Smooth muscle cell (in vitro differentiated cells): ENCODE data around the gene ENG. TPM values are rescaled to one million over a fixed set of nuclear protein-coding genes. Genes with fewer than 3 reads are reported as not detected.
A peak's percentile ranks its signal among the peaks of the same experiment; 100 is the strongest.
"Not testable (repeated sequence)": the region's sequence is repeated elsewhere in the genome, so short reads cannot be mapped to it uniquely, and the experiment has no call there.

Experiments
- DNase-seq: peaks from one replicate; lab custom pipeline; 2025; ENCODE audit not compliant: unreplicated experiment; lab: John Stamatoyannopoulos, UW
- H2AFZ ChIP-seq: fragments of 200-600 bp; sonication (generic); 2 replicates; pipeline ENCODE4 v1.6.0; 2016; ENCODE audit warnings: antibody characterized with exemption, low read depth, mild to moderate bottlenecking
- H3F3A ChIP-seq: fragments of 200-600 bp; sonication (generic); 2 replicates; pipeline ENCODE4 v1.6.0; 2017; ENCODE audit warnings: antibody characterized with exemption, low read depth
- H3K27ac ChIP-seq: fragments of 200-600 bp; sonication (generic); 2 replicates; pipeline ENCODE4 v1.5.1; 2016; ENCODE audit warnings: low read depth, mild to moderate bottlenecking
- H3K27me3 ChIP-seq: fragments of 200-600 bp; sonication (generic); 2 replicates; pipeline ENCODE4 v1.6.1; 2016; ENCODE audit warnings: low read depth, mild to moderate bottlenecking
- H3K36me3 ChIP-seq: fragments of 200-600 bp; sonication (generic); 2 replicates; pipeline ENCODE4 v1.5.1; 2016; ENCODE audit warnings: low read depth
- H3K4me1 ChIP-seq: fragments of 200-600 bp; sonication (generic); 2 replicates; pipeline ENCODE4 v1.5.1; 2016; ENCODE audit warnings: low read depth
- H3K4me2 ChIP-seq: fragments of 200-600 bp; sonication (generic); 2 replicates; pipeline ENCODE4 v1.6.0; 2016; ENCODE audit warnings: mild to moderate bottlenecking
- H3K4me3 ChIP-seq: fragments of 200-600 bp; sonication (generic); 2 replicates; pipeline ENCODE4 v1.5.1; 2016; ENCODE audit warnings: mild to moderate bottlenecking
- H3K79me2 ChIP-seq: fragments of 200-600 bp; sonication (generic); 2 replicates; pipeline ENCODE4 v1.6.0; 2016; ENCODE audit warnings: low read depth, mild to moderate bottlenecking
- H3K9ac ChIP-seq: fragments of 200-600 bp; sonication (generic); 2 replicates; pipeline ENCODE4 v1.6.0; 2016; ENCODE audit warnings: low read depth
- H3K9me3 ChIP-seq: fragments of 200-600 bp; sonication (generic); replicated peaks from 2 replicates; pipeline ENCODE4 v1.5.1; 2016; ENCODE audit warnings: low read depth
- H4K20me1 ChIP-seq: fragments of 200-600 bp; sonication (generic); 2 replicates; pipeline ENCODE4 v1.6.0; 2016; ENCODE audit warnings: low read depth
- WGBS: methylation state at CpG from one replicate; pipeline ENCODE4 v1.1.7; 2016; ENCODE audit warnings: low lambda C conversion rate; 5-methylcytosine and 5-hydroxymethylcytosine counted together
- polyA plus RNA-seq: library from polyadenylated mRNA; unstranded; fragments of >200 nt; fragmentation: Nextera tagmentation; extraction: Ambion mirVana; gene quantifications from 2 replicates; pipeline ENCODE4 v1.2.1, GENCODE V29; 2016
- total RNA-seq: library from RNA; depleted of rRNA; stranded (reverse); fragments of >200 nt; gene quantifications from 2 replicates; pipeline ENCODE4 v1.2.3, GENCODE V29; 2014
- TF ChIP-seq, protein P1 (sequence below): fragments of 200-600 bp; sonication (generic); IDR thresholded peaks from 2 replicates; pipeline ENCODE4 v1.5.1; 2017; ENCODE audit warnings: borderline replicate concordance, mild to moderate bottlenecking, antibody characterized with exemption; ENCODE audit not compliant: insufficient read depth, poor library complexity, severe bottlenecking

The ENG gene
- total and polyA plus RNA-seq, 2 experiments from 2014 or later = 12.6 to 54.1 TPM

DNA sequence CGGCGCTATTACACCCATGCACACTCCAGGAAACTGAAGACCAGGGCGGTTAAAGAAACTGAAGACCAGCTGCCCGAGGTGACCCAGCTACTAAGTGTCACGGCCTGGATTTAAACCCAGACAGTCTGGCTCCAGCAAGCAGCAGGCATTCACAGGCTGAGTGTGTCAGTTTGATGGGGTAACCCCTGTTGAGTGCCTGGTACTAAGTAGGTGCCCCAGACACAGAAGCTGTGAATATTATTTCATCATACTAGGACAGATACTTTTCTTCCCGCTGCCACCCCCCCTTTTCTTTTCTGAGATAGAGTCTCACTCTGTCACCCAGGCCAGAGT, 7.3 kb downstream of the ENG start:
- no peak overlapping the region for H2AFZ ChIP-seq

DNA sequence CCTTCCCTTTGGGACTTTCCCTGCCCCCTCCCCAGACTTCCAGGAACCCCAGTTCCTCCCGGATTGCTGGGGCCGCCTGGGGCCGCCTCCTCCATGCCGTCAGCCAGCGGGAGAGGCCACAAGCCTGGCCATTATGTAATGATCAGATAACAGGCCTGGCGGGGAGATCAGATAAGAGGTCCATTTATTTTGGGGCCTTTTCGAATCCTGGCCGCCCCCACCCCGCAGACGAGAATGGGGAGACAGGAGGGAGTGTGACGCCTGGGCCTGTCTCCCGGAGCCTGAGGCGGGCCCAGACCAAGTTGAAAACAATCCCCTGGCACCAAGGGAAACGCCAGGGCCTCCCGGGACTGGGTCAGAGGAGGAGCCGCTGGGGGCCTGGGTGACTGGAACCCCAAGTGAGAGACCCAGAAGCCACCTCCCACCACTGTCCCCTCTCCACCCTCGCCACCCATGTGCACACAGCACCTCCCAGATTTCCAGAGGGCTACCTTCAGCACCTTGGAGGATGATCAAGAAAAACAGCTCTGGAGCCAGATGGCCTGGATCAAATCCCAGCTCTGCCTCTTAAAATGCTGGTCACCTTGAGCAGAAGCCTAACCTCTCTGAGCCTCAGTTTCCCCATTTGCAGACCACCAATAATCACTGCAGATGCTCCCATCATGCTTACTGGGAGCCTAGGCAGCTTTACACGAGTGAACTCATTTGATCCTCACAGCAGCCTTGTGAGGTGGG, 7.8 kb downstream of the ENG start:
- Histone ChIP-seq H3K4me3 (no peak overlapping the region), H3F3A (no peaks in the 10 kb centered on the region), H3K27ac (peak overlapping the region; percentile 48), H3K9me3 (no peaks in the 10 kb centered on the region), H3K27me3 (no peaks in the 10 kb centered on the region), H3K79me2 (no peaks in the 10 kb centered on the region), H3K4me2 (peak overlapping the region; percentile 37), H3K4me1 (no peaks in the 10 kb centered on the region), H3K36me3 (no peaks in the 10 kb centered on the region), H2AFZ (no peak overlapping the region), H3K9ac (no peak overlapping the region), H4K20me1 (no peaks in the 10 kb centered on the region)
- no peak for DNase-seq
- 53% methylated on average over 18 of the region's 18 CpGs for WGBS
- TF ChIP-seq, protein P1, sequence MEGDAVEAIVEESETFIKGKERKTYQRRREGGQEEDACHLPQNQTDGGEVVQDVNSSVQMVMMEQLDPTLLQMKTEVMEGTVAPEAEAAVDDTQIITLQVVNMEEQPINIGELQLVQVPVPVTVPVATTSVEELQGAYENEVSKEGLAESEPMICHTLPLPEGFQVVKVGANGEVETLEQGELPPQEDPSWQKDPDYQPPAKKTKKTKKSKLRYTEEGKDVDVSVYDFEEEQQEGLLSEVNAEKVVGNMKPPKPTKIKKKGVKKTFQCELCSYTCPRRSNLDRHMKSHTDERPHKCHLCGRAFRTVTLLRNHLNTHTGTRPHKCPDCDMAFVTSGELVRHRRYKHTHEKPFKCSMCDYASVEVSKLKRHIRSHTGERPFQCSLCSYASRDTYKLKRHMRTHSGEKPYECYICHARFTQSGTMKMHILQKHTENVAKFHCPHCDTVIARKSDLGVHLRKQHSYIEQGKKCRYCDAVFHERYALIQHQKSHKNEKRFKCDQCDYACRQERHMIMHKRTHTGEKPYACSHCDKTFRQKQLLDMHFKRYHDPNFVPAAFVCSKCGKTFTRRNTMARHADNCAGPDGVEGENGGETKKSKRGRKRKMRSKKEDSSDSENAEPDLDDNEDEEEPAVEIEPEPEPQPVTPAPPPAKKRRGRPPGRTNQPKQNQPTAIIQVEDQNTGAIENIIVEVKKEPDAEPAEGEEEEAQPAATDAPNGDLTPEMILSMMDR = no peak

More for the DNA sequence above, 7.3 kb downstream of the ENG start:
- no peaks in the 10 kb centered on the region for H3F3A ChIP-seq
- 23% methylated on average over 6 of the region's 6 CpGs for WGBS
- H3K4me3 ChIP-seq = no peak overlapping the region
- H3K27me3 ChIP-seq = no peaks in the 10 kb centered on the region
- peak overlapping the region; percentile 37 for H3K4me2 ChIP-seq
- DNase-seq = no peak
- H3K79me2 ChIP-seq = no peaks in the 10 kb centered on the region
- H3K27ac ChIP-seq = peak overlapping the region; percentile 48
- H3K36me3 ChIP-seq = no peaks in the 10 kb centered on the region
- no peak overlapping the region for H3K9ac ChIP-seq
- no peaks in the 10 kb centered on the region for H3K9me3 ChIP-seq
- H3K4me1 ChIP-seq = no peaks in the 10 kb centered on the region
- TF ChIP-seq, protein P1 = no peak
- no peaks in the 10 kb centered on the region for H4K20me1 ChIP-seq

DNA sequence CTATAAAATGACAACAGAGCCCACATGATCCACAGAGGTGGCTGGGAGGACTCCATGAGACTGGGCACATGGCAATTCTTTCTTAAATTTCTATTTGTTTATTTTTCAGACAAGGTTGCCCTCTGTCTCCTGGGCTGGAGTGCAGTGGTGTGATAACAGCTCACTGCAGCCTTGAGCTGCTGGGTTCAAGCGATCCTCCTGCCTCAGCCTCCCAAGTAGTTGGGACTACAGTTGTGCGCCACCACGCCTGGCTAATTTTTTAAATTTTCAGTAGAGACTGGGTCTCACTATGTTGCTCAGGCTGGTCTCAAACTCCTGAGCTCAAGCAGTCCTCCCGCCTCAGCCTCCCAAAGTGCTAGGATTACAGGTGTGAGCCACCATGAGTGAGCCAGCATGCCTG, 8.8 kb downstream of the ENG start:
- not testable (repeated sequence) for H3K4me3 ChIP-seq, H3F3A ChIP-seq, H3K9ac ChIP-seq, H3K79me2 ChIP-seq, H2AFZ ChIP-seq, DNase-seq, H4K20me1 ChIP-seq, H3K27ac ChIP-seq, H3K4me2 ChIP-seq, H3K36me3 ChIP-seq, H3K27me3 ChIP-seq, H3K9me3 ChIP-seq, H3K4me1 ChIP-seq
- WGBS = 99% methylated on average over 4 of the region's 4 CpGs

DNA sequence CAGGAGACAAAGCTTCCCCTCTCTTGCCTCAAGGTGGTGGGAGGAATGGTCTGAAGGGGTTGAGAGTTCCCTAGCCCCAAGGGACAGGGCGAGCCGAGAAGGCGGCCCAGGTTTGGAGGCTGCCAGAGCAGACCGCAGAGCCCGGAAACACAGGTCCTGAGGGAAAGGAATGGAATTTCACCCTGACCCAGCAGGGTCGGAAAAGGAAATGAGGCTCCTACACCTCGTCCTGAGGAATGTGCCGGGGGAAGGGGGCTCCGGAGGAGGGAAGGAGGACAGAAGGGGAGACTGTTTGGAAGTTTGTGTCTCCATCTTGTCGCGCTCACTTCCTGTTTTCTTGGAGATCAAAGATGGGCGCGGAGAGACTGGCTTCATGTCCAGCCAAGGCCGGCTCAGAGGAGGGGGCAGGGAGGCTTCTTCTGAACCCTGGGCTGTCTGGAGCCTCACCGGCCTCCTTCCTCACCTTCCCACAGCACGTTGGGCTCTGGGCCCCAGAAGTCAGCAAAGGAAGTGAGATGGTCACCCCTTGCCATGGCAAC, 9.6 kb downstream of the ENG start:
- peaks cover 5% of the 10 kb centered on the region for H3F3A ChIP-seq
- H3K4me1 ChIP-seq = no peaks in the 10 kb centered on the region
- WGBS = 56% methylated on average over 16 of the region's 16 CpGs
- no peaks in the 10 kb centered on the region for H3K27me3 ChIP-seq
- H3K79me2 ChIP-seq = no peaks in the 10 kb centered on the region
- H3K27ac ChIP-seq = peak overlapping the region; percentile 9
- TF ChIP-seq, protein P1 = no peak
- DNase-seq = no peak
- no peak overlapping the region for H3K4me3 ChIP-seq
- no peak overlapping the region for H2AFZ ChIP-seq
- no peaks in the 10 kb centered on the region for H3K36me3 ChIP-seq
- no peak overlapping the region for H3K4me2 ChIP-seq
- no peaks in the 10 kb centered on the region for H4K20me1 ChIP-seq
- no peaks in the 10 kb centered on the region for H3K9me3 ChIP-seq
- H3K9ac ChIP-seq = no peak overlapping the region
